Activated CD4-positive, alpha-beta T cell treated with anti-CD3 and anti-CD28 coated beads, Interleukin-2, amount 10 ng/mL, durations not matched to agents 7 days and 5 days (primary cell): Measurements from ENCODE around the gene MAPK11. TPM values are rescaled to one million over a fixed set of nuclear protein-coding genes. Genes with fewer than 3 reads are reported as not detected.

ENCODE experiments used
- CTCF ChIA-PET: fragments of 350-600 bp; sonication (Branson Sonifier 250); formaldehyde crosslinking; loops from one replicate; lab custom pipeline; 2021; ENCODE audit warnings: antibody characterized with exemption; lab: Charles Lee
- POLR2A ChIA-PET: fragments of 350-600 bp; sonication (Branson Sonifier 250); formaldehyde crosslinking; loops from one replicate; lab custom pipeline; 2021; ENCODE audit warnings: antibody characterized with exemption; lab: Charles Lee
- DNase-seq: peaks from one replicate; pipeline ENCODE4 v3.0.0-alpha.2; 2020
- H3K27ac Mint-ChIP-seq: one replicate; pipeline ENCODE4 v1.8.0; 2021; ENCODE audit warnings: mild to moderate bottlenecking, moderate library complexity, mixed read lengths
- H3K27me3 Mint-ChIP-seq: one replicate; pipeline ENCODE4 v1.8.0; 2021; ENCODE audit warnings: mixed read lengths
- H3K36me3 Mint-ChIP-seq: one replicate; pipeline ENCODE4 v1.8.0; 2021; ENCODE audit warnings: low read depth, mixed read lengths
- H3K4me1 Mint-ChIP-seq: one replicate; pipeline ENCODE4 v1.8.0; 2021; ENCODE audit warnings: mixed read lengths
- H3K4me3 Mint-ChIP-seq: one replicate; pipeline ENCODE4 v1.8.0; 2021; ENCODE audit warnings: mild to moderate bottlenecking, moderate library complexity, mixed read lengths
- H3K9me3 Mint-ChIP-seq: one replicate; pipeline ENCODE4 v1.8.0; 2021; ENCODE audit warnings: mixed read lengths
- total RNA-seq, 2 experiments: library from RNA; stranded (reverse); gene quantifications; one replicate each; pipeline ENCODE4 v1.2.3, GENCODE V29; 2021

The MAPK11 gene
- total RNA-seq, 2 experiments from 2014 or later: 10.7 to 12.6 TPM

DNA sequence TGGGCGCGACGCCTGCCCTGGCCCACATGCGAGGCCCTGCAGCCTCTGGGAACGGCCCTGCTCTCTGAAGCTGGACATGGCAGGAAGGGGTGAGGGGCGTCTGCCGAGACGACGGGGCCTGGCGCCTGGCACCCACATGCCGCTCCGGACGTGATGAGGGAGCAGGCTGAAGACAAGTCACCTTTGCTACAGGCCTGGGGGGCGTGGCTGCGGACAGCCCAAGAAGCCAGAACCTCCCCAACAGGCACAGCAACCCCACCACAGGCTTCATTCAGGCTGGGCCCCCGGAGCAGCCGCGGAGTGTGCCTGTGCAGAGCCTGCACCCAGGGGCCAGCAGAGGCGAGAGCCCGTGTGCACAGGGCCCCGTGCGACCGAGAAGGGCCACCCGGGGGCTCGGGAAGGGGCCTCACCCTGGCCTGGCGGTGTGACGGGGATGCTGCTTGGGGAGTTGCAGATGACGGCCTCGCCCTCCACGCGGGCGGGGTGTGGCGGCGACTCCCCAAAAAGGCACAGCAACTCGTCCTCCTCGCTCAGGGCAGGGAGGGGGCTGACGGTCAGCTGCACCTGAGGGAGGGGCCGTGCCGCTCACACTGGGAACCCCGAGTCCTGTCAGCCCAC lies 16.6 kb upstream of the MAPK11 start:
- Mint-ChIP-seq H3K27ac (no peak overlapping the region), H3K36me3 (no peaks in the 10 kb centered on the region), H3K4me3 (no peak overlapping the region), H3K4me1 (peaks cover under 1% of the 10 kb centered on the region), H3K9me3 (no peaks in the 10 kb centered on the region), H3K27me3 (peaks cover 4% of the 10 kb centered on the region)
- DNase-seq: no peak
- ChIA-PET CTCF (no interaction called here), POLR2A (no interaction called here)

DNA sequence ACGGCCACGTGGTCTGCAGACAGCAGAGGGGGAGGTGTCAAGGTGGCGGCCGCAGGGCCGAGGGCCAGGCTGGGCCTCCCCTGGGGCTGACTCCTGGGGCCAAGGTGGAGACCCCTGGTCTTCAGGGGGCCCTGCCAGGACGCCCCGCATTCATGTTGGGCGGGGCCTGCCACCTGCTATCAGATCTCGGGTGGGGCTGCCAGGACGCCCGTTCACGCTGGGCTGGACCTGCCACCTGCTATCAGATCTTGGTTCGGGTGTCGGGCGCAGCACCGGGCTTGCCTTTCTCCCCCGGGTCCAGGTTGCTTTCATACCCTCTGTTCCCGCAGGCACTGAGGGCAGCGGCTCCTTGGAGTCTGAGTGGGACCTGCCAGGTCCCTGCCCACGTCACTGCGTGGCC lies 16.1 kb upstream of the MAPK11 start:
- POLR2A ChIA-PET: no interaction called here
- DNase-seq: no peak
- H3K9me3 Mint-ChIP-seq: no peaks in the 10 kb centered on the region
- H3K27me3 Mint-ChIP-seq: no peaks in the 10 kb centered on the region
- H3K4me1 Mint-ChIP-seq: no peaks in the 10 kb centered on the region
- no peak overlapping the region for H3K4me3 Mint-ChIP-seq
- CTCF ChIA-PET: no interaction called here
- no peaks in the 10 kb centered on the region for H3K36me3 Mint-ChIP-seq
- no peak overlapping the region for H3K27ac Mint-ChIP-seq

DNA sequence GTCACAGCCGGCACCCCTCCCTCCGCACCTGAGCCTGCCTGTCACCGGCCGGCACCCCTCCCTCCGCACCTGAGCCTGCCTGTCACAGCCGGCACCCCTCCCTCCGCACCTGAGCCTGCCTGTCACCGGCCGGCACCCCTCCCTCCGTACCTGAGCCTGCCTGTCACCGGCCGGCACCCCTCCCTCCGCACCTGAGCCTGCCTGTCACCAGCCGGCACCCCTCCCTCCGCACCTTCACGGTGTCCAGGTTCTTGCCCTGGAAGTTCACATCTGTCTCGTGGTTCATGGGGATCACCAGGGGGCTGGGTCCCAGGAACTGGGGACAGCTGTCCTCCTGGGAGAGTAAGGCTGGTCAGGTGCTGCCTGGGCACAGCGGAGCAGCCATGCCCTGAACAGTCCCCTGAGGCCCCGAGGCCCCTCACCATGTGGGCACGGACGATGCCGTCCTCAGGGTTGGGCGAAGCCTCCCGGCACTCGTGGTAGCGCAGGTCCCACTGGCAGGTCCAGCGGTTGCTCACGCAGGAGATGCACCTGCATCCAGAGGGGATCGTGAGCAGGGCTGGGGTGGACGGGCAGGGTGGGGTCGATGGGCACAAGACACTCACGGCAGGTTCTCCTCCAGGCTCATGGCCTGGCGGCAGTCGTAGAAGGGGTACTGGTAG lies 15.5 kb upstream of the MAPK11 start:
- H3K4me1 Mint-ChIP-seq: no peaks in the 10 kb centered on the region
- no peaks in the 10 kb centered on the region for H3K27me3 Mint-ChIP-seq
- no peak overlapping the region for H3K4me3 Mint-ChIP-seq
- no peak overlapping the region for H3K27ac Mint-ChIP-seq
- ChIA-PET CTCF (no interaction called here), POLR2A (no interaction called here)
- no peak for DNase-seq
- no peaks in the 10 kb centered on the region for H3K9me3 Mint-ChIP-seq
- no peaks in the 10 kb centered on the region for H3K36me3 Mint-ChIP-seq

DNA sequence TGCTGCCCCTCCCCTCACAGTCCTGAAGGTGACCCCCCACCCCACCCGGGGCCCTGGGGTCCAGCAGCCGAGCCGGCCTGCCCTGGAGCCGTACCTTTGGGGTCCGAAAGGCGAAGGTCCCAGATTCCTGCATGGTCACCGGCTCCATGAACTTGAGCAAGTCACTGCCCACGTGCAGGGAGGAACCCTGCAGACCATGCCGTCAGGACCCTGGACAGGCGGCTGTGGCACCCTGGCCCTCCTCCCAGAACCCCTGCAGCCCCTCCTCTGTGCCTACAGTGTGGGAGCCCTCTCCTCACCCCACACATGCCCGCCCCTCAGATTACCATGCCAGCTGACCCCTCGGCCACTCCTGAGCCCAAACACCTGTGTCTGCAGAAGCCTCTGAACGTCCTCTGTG lies 14.3 kb upstream of the MAPK11 start:
- CTCF ChIA-PET: no interaction called here
- no peaks in the 10 kb centered on the region for H3K36me3 Mint-ChIP-seq

DNA sequence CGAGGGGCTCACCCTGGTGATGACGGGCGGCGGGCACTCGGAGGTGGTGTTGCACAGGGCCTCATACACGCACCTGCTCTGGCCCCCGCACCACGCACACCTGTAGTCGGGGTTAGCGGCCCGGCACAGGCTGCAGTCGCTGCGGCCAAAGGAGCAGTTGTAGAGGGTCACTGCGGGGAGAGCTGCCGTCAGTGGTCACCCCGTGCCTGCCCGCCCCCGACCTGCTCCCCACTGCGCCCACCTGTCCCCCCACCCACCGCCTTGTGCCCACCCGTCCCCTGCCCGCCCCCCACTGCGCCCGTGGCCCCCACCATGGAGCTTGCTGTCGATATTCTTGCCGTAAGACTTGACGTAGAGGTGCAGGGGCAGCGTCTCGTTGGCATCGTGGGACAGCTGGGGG lies 13.6 kb upstream of the MAPK11 start:
- Mint-ChIP-seq H3K36me3 (no peaks in the 10 kb centered on the region), H3K4me1 (no peaks in the 10 kb centered on the region), H3K27ac (no peak overlapping the region), H3K27me3 (no peaks in the 10 kb centered on the region), H3K4me3 (no peak overlapping the region), H3K9me3 (no peaks in the 10 kb centered on the region)
- ChIA-PET CTCF (no interaction called here), POLR2A (no interaction called here)
- no peak for DNase-seq

More for the DNA sequence above, 14.3 kb upstream of the MAPK11 start:
- Mint-ChIP-seq H3K4me1 (no peaks in the 10 kb centered on the region), H3K4me3 (no peak overlapping the region), H3K27me3 (no peaks in the 10 kb centered on the region), H3K9me3 (no peaks in the 10 kb centered on the region), H3K27ac (no peak overlapping the region)
- no peak for DNase-seq
- POLR2A ChIA-PET: no interaction called here

DNA sequence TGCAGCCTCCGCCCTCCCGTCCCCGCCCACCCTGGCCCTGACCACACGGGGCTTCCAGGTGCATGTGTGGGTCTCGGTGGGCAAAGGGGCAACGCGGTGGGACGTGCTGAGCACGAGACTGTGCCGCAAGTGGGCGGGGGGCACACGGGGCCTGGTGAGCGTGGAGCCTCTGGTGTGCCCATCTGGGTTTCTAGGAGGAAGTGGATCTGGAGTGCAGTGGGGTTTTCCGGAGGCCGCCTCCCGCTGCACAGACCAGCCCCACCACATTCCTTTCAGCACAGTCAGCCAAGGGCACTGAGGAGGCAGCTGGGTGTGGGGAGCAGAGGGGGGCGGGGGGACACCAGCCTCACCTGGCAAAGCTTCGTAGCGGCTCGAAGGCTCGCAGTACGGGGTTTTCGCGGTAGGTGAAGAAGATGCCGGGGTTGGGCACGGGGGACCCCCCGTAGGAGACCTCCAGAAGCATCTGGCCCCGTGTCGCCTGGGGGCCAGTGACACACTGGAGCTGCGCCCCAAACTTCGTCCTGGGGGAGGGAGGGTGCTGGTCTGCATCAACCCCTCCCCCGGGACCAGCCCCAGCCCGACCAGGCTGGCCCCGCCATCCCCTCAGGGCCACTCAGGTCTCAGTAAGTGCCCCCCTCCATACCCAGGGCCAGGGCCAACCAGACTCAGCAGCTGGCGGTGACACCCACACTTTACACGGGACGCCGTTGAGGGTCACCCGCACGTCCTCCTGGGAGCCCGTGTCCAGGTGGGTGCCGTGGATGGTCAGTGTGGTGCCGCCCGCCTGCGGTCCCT lies 12.4 kb upstream of the MAPK11 start:
- DNase-seq: no peak
- Mint-ChIP-seq H3K36me3 (no peaks in the 10 kb centered on the region), H3K4me3 (no peak overlapping the region), H3K4me1 (no peaks in the 10 kb centered on the region), H3K27ac (no peak overlapping the region), H3K27me3 (no peaks in the 10 kb centered on the region), H3K9me3 (no peaks in the 10 kb centered on the region)
- POLR2A ChIA-PET: no interaction called here
- CTCF ChIA-PET: interaction anchor here (0.8 kb wide), 1 partner anchor 59 kb away, joined by 3 read pairs; no protein-coding TSS in a partner anchor

DNA sequence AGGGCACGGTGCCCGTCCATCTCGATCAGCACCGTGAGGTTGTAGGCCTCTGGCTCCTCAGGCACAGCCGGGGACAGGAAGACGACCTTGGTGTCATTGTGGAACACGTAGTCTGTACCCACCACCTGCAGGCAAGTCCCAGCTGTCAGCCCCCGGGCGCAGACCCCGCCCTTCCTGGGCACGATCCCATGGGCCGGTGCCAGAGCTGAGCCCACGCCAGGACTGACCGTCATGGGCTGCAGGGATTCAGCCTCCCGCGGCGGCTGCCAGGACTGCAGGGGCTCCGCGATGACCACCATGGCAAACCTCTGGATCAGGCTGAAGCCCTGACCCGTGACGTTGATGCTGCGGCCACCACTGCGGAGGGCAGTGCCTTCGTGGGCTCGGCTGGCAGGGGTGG lies 11.8 kb upstream of the MAPK11 start:
- Mint-ChIP-seq H3K4me1 (no peaks in the 10 kb centered on the region), H3K27me3 (no peaks in the 10 kb centered on the region), H3K36me3 (no peaks in the 10 kb centered on the region), H3K4me3 (no peak overlapping the region), H3K9me3 (no peaks in the 10 kb centered on the region), H3K27ac (no peak overlapping the region)
- no peak for DNase-seq
- CTCF ChIA-PET: interaction anchor here (0.8 kb wide), 1 partner anchor 60 kb away, joined by 3 read pairs; no protein-coding TSS in a partner anchor
- POLR2A ChIA-PET: no interaction called here

DNA sequence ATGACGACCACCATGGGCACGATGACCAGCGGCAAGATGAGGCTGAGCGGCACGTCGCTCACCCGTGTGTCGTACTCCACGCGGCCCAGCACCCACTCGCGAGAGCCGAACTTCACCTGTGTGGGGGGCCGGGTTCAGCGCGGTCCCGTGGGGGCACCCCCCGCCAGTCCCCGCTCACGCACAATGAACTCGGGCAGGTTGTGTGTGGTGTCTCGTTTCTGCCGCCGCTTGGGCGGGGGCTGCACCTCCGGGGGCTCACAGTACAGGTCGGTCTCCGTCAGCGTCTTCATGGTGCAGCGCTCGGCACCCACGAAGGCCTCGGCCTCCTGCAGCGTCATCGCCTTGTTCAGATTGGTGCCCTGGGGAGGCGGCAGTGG lies 11.2 kb upstream of the MAPK11 start:
- no peaks in the 10 kb centered on the region for H3K9me3 Mint-ChIP-seq
- no peak overlapping the region for H3K27ac Mint-ChIP-seq
- no peak for DNase-seq
- H3K4me3 Mint-ChIP-seq: no peak overlapping the region
- CTCF ChIA-PET: no interaction called here
- H3K4me1 Mint-ChIP-seq: no peaks in the 10 kb centered on the region
- POLR2A ChIA-PET: no interaction called here
- H3K36me3 Mint-ChIP-seq: no peaks in the 10 kb centered on the region
- no peaks in the 10 kb centered on the region for H3K27me3 Mint-ChIP-seq

DNA sequence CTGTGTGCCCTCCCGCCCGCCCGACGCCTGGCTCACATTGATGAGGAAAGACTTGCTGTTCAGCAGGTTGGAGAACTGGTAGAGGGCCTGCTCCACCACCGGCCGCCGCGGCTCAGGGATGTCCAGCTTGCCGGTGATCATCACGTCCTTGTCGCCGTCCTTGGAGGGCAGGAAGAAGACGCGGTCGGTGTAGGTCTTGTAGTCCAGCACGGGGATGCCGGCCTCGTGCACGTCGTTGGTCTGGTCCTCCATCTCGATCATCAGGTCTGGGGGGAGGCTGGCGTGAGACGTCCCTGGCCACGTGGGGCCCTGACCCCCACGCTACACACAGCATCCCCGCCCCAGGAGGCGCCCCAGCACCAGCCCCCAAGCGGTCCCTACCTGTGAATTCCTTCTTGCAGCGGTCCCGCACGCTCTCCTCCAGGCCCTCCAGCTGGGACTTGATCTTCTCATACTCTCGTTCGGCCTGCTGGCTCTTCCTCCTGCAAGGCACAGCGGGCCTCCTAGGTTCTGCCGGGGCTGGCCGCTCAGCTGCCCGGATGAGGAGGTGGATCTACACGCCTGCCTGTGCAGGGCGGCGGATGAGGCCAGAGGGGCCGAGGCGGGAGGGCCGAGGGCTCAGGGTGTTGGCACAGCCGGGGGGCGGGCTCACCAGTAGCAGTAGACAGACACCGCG lies 10.7 kb upstream of the MAPK11 start:
- DNase-seq: no peak
- POLR2A ChIA-PET: no interaction called here
- Mint-ChIP-seq H3K9me3 (no peaks in the 10 kb centered on the region), H3K36me3 (no peaks in the 10 kb centered on the region), H3K4me1 (peaks cover under 1% of the 10 kb centered on the region), H3K27ac (no peak overlapping the region), H3K27me3 (no peaks in the 10 kb centered on the region), H3K4me3 (no peak overlapping the region)
- CTCF ChIA-PET: no interaction called here

DNA sequence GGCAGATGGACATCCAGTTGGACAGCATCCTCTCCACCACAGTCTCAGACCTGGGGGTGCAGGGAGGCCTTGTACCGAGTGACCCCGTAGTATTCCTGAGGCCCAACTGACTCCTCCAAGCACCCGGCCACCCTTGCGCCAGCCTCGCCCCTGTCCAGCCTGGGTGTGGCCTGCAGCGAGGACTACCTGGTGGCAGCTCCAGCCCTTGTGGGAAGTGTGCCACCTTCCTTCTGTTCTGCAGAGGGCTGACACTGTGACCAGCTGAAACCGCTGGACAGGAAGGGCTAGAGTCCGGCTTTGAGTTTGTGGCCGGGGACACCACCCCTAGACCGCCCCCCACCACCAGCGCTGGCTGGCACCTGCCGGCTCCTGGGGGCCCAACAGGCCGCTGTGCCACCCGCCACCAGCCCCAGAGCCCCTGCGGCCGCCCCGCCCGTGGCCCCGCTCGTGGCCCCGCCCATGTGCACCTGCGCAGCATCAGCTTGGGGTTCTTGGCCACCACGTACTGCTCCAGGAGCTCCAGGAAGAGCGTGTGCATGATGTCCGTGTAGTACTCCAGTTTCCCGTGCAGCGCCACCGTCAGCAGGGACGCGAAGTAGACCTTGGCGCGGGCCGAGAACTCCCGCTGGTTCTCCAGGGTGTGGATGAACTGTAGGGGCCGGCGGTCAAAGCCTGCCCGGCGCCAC lies 10.0 kb upstream of the MAPK11 start:
- no peak for DNase-seq
- H3K36me3 Mint-ChIP-seq: no peaks in the 10 kb centered on the region
- no peaks in the 10 kb centered on the region for H3K27me3 Mint-ChIP-seq
- H3K4me1 Mint-ChIP-seq: peaks cover 2% of the 10 kb centered on the region
- H3K27ac Mint-ChIP-seq: no peak overlapping the region
- no peak overlapping the region for H3K4me3 Mint-ChIP-seq
- CTCF ChIA-PET: interaction anchor here (1.6 kb wide), 1 partner anchor 45 kb away, joined by 7 read pairs; no protein-coding TSS in a partner anchor
- POLR2A ChIA-PET: no interaction called here
- H3K9me3 Mint-ChIP-seq: no peaks in the 10 kb centered on the region

DNA sequence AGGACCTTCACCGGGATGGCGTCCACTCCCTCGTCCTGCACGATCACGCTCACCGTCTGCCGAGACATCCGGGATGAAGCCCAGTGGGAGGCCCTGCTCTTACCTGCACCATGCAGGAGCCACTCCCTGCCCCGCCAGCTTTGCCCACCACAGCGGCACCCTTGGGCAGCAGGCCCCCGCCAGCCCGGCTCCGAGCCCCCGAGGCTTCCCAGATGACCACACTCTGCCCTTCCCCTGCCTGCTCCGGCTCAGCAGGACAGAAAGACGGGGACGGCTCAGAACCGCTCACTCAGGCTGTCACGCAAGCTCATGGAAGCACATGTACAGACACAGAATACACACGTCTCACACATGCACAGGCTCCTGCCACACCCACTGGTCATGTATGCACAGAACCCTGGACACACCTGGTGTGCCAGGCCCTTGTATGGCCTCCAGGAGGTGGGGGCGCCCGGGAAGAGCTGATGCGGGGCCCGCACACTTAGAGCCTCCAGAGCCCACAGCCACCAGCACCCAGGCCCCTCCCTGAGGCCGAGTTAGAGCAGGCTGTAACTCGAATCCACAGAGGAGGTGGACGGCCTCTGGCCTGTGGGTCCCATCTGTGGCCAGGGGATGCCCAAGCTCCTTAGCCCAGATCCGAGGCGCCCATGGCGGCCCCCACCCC lies 8.9 kb upstream of the MAPK11 start:
- Mint-ChIP-seq H3K4me1 (peaks cover 2% of the 10 kb centered on the region), H3K27ac (no peak overlapping the region), H3K36me3 (no peaks in the 10 kb centered on the region), H3K4me3 (no peak overlapping the region), H3K9me3 (no peaks in the 10 kb centered on the region), H3K27me3 (no peaks in the 10 kb centered on the region)
- ChIA-PET POLR2A (no interaction called here), CTCF (interaction anchor here (0.5 to 1.6 kb wide), 2 partner anchors 44 to 46 kb away, joined by 4 to 7 read pairs; no protein-coding TSS in a partner anchor)
- no peak for DNase-seq

DNA sequence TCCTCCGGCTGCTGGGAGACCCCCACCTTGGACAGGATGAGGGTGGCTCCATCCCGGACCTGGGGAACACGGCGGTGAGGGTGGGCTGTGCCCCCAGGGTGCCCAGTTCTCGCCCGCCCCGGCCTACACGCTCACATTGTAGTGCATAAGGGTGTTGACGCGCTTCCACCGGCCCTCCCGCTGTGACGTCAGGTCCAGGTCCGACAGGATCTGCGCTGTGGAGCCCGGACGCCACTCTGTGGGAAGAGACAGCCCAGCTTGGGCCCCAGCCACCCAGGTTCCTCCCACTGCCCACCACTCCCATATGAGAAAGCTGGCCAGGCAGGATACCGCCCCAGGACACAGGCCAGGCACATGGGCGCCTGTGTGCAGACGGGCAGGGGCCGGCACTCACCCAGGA lies 8.3 kb upstream of the MAPK11 start:
- ChIA-PET CTCF (interaction anchor here (0.5 to 1.6 kb wide), 2 partner anchors 45 to 46 kb away, joined by 4 to 7 read pairs; no protein-coding TSS in a partner anchor), POLR2A (no interaction called here)
- no peaks in the 10 kb centered on the region for H3K9me3 Mint-ChIP-seq
- H3K27ac Mint-ChIP-seq: no peak overlapping the region
- no peak for DNase-seq
- H3K36me3 Mint-ChIP-seq: no peaks in the 10 kb centered on the region
- H3K27me3 Mint-ChIP-seq: no peaks in the 10 kb centered on the region
- H3K4me3 Mint-ChIP-seq: no peak overlapping the region
- peaks cover 2% of the 10 kb centered on the region for H3K4me1 Mint-ChIP-seq
